ENCODE results near the gene PPP1R16B. TPM values are rescaled to one million over a fixed set of nuclear protein-coding genes. Genes with fewer than 3 reads are reported as not detected.

The PPP1R16B gene
- total RNA-seq, 1 donor from 2014 or later: 56.1 TPM

DNA sequence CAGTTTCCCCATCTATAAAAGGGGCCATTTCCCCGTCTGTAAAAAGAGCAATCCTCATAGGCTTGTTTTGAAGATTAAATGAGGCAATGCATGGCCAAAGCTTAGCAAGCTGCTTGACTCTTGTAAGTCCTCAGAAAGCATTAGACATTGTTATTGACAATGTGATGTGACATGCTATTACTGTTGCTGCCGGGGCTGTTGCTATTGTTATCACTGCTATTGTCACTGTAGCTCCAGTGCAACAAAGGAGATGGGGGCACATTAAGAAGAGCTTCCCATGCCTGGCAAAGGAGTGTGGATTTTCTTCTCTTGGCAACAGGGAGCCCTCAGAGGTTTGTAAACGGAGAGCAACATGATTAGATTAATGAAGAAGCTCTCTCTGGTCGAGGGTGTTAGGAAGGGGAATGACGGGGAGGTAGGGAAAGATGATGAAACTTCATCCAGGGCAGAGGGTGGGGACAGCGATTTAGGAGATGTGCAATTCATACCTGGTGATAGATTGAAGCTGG, 87.6 kb downstream of the PPP1R16B start:
- intact Hi-C loops (cut with micrococcal nuclease): loop anchor here (1.0 to 5.0 kb wide), 4 partner anchors 16 to 161 kb away; partner anchors contain the start of gene ACTR5

DNA sequence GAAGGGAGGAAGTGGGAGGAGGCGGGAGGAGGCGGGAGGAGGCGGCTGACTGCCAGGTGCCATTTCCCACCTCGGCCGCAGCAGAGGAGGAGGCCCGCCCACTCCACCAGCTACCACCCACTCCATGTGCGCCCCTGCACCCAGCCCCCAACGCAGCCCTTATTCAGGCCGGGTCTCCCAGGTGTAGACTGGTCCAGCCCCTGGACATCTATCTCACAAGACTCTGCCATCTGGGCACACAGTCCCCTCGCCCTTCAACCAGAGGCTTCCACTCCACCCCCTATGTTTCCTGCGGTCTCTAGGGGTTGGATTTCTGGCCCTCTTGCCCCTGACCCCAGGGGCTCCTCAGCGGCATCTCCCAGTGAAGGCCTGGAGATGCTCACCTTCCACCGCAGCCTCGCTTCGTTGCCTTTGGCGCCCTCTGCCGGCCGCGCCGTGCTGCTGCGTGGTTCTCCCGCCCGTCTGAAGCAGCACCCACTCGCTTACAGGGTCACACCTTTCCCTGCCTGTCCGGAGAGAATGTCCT, 88.1 kb downstream of the PPP1R16B start:
- intact Hi-C loops (cut with micrococcal nuclease): loop anchor here (1.0 to 5.0 kb wide), 5 partner anchors 17 to 247 kb away; partner anchors contain the start of gene ACTR5

DNA sequence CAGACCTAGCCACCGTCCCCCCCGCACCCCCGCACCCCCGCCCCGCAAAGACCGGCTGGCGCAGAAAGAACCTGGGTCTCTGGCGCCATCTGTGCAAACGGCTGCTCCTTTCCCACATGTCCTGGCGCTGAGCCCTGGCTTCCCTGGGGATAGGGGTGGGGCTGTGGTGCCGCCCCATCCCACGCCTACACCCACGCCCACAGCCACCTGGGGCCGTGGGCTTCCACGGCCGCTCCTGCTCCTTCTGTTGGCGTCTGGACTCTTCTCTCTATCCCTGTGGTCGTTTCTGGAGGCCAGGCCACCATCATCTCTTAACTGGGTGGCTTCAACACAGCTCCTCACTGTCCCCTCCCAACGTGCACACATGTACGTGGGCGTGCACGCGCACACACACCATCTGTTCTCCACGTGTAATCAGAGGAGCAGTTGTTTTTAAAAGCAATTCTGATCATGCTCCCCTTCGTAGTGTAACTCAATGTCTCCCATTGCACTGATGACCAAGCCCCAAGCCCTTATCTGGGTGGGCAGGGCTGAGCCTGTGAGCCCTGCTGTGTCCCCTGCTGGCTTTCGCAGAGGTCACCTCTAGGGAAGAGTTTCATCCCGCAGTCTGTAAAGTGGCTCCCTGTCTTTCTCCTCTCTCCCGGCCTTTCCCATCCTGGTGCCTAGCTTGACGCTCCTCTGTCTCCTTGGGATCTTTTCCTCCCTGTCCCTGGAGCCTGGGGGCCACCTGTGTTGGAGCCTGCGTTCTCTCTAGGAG, 88.8 kb downstream of the PPP1R16B start:
- intact Hi-C loops (cut with micrococcal nuclease): loop anchor here (1.0 to 5.0 kb wide), 2 partner anchors 162 to 248 kb away; no protein-coding TSS in a partner anchor

DNA sequence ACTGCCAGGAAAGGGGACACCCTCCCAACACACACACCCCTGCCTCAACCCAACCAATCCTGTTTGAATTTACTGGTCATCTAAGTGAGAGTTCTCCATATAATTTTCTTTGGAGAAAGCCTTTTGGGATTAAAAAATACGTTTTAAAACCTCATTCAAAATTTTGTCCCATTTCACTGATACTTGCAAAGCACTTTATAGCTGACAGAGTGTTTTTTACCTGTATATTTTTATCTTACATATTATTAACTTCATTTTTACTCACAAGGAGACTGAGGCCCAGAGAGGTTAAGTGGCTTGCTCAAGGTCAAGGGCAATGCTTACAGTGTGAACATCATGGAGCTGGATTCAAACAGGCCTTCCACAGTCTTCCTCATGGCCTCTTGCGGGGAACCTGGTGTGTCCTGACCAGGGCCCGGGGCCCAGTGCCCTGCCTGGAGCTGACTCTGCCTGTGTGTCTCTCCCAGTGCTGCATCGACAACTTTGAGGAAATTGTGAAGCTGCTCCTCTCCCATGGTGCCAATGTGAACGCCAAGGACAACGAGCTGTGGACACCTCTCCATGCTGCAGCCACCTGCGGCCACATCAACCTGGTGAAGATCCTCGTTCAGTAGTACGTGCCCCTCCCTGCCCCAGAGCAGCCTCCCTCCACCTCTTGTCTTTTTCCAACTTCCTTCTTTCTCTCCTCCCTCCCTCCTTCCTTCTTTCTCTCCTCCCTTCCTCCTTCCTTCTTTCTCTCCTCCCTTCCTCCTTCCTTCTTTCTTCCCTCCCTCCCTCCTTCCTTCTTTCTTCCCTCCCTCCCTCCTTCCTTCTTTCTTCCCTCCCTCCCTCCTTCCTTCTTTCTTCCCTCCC, 89.8 kb downstream of the PPP1R16B start:
- intact Hi-C loops (cut with micrococcal nuclease): no loop called here

DNA sequence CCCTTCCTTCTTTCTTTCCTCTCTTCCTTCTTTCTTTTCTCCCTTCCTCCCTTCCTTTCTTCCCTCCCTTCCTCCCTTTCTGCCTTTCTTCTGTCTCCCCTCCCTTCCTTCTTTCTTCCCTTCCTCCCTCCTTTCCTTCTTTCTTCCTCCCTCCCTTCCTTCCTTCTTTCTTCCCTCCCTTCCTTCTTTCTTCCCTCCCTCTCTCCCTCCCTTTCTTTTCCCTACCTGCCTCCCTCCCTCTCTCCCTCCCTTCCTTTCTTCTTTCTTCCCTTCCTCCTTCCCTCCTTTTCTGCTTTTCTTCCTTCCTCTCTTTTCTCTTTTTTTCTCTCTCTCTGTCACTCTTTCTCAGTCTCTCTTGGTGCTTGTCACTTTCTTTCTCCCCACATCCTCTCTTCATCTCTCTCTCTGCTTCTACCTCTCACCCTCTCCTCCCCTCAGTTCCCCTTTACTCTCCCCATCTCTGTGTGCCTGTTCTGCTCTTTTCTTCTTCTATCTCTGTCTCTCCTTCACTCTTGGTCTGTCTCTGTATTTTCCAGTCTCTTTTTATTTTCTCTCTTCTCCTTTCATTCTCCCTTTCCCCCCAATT, 90.6 kb downstream of the PPP1R16B start:
- intact Hi-C loops (cut with micrococcal nuclease): no loop called here

DNA sequence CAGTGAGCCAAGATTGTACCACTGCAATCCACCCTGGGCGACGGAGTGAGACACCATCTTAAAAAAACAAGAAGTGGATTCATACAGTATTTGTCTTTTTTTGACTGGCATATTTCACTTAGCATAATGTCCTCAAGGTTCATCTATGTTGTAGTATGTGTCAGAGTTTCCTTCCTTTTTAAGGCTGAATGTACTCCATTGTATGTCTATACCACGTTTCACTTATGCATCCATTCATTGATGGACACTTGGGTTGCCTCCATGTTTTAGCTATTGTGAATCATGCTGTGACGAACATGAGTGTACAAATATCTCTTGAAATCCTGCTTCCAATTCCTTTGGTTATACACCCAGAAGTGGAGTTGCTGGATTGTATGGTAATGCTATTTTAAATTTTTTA, 91.8 kb downstream of the PPP1R16B start:
- intact Hi-C loops (cut with micrococcal nuclease): no loop called here

DNA sequence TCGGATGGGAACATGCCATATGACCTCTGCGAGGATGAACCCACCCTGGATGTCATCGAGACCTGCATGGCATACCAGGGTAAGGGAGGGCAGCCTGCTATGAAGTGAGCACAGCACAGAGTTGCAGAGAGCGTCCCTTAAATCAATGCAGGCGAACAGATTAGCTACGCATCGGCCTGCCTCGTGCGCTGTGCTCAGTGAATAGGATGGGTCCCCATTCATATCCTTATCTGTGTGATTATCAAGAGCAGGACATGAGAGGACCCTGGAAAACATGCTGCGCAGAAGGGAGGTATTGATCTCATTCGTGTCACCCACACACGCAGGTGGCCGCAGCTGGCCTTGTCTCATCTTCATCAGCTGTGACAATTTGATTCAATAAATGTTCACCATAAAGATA, 95.1 kb downstream of the PPP1R16B start:
- intact Hi-C loops (cut with micrococcal nuclease): no loop called here

DNA sequence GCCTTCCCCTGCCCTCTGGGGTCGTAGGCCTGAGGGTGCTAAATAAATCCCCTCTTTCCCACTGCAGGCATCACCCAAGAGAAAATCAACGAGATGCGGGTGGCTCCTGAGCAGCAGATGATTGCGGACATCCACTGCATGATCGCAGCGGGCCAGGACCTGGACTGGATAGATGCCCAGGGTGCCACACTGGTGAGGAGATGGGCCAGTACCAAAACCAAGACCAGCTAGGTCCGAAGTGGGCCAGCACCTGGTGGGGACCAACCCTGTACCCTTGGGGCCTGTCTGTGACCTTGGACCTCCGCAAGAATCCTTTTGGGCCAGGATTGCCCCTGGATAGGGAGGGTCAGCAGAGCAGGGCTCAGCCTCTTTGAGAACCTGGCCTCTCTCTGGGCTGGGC, 97.1 kb downstream of the PPP1R16B start:
- intact Hi-C loops (cut with micrococcal nuclease): no loop called here

DNA sequence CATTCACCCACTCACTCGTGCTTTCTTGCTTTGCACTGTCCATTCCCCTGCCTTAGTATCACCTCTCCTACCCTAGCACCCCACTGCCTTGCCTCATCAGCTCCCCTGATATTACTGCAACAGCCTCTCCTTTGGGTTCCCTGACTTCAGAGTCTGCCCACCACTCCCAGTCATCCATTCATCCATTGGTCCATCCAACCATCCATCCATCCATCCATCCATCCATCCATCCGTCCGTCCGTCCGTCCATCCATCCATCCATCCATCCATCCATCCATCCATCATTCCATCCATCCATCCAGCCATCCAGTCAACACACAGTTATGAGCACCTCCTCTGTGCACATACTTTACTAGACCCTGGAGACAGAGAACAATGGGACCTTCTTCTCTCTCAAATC, 97.8 kb downstream of the PPP1R16B start:
- intact Hi-C loops (cut with micrococcal nuclease): no loop called here

DNA sequence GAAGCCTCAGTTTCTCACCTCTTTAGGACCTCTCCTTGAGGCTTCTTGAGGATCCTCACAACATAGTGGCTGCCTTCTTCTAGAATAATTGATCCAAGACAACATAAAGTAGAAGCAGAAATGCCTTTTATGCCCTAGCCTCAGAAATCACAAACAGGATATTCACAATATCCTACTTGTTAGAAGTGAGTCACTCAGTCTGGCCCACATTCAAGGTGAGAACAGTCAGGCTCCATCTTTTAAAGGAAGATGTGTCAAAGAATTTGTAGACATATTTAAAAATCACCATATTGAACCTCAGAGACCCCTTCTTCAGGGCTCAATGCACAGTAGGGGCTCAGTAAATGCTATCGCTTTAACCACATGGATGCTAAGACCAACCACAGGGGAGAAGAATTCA, 99.9 kb downstream of the PPP1R16B start:
- intact Hi-C loops (cut with micrococcal nuclease): no loop called here

DNA sequence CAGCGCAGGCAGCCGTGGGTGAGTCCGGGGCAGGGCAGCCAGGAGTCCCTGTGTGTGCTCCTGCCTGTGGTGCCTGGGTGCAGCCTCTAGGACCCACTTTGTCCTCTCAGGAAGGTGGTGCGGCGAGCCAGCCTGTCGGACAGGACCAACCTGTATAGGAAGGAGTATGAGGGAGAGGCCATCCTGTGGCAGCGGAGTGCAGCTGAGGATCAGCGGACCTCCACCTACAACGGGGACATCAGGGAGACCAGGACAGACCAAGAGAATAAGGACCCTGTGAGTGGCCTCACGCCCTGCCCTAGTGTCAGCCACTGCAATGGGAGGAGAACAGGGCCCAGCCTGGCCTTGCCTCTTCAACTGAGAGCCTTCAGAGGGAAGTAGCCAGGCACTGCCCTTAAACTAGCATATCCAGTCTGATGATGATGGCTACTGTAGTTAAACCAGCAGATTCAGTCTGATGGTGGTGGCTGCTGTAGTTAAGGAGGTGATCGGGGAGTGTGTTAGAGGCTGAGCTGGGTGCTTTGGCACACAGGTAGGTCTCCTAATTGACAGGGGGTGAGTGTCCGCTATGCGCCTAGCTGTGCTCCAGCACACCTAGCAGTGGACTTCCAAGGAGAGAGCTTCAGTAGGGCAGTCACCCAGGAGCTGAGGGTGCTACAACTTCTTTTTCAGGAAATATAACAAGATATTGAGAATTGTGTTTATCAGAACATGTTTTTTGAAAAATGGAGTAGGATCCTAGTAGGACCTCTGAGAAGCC, 102.6 kb downstream of the PPP1R16B start:
- intact Hi-C loops (cut with micrococcal nuclease): no loop called here

DNA sequence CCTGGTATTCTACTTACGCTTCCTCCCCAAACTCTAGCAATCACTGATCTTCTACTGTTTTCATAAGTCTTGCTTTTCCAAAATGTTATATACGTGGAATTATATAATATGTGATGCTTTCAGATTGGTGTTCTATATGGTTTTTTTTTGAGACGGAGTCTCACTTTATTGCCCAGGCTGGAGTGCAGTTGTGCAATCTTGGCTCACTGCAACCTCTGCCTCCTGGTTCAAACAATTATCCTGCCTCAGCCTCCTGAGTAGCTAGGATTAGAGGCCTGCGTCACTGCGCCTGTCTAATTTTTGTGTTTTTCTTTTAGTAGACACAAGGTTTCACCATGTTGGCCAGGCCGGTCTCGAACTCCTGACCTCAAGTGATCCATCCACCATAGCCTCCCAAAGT, 109.9 kb downstream of the PPP1R16B start:
- intact Hi-C loops (cut with micrococcal nuclease): no loop called here

DNA sequence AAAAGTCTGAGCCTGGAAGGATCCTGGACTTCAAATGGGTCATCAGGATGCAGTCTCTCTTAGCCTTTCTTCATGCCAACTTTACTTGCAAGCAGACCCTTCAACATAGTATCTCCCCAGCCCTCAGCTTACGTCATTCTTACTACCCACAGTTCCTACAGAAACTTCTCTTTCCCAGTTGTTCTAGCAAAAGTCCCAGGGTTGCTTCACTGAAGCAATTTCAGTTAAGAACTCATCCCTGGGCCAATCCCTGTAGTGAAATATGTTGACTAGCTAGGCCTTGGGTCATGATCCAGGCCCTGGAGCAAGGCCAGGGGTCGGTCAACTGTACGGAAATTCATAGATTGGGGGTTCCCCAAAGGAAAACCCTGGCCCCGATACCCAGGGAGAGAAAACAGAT, 112.2 kb downstream of the PPP1R16B start:
- intact Hi-C loops (cut with micrococcal nuclease): no loop called here

DNA sequence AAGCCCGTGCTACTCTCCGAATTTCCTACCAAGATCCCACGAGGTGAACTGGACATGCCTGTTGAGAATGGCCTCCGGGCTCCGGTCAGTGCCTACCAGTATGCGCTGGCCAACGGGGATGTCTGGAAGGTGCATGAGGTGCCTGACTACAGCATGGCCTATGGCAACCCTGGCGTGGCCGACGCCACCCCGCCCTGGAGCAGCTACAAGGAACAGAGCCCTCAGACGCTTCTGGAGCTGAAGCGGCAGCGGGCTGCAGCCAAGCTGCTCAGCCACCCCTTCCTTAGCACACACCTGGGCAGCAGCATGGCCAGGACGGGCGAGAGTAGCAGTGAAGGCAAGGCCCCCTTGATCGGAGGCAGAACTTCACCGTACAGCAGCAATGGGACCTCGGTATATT, 112.7 kb downstream of the PPP1R16B start:
- intact Hi-C loops (cut with micrococcal nuclease): no loop called here

DNA sequence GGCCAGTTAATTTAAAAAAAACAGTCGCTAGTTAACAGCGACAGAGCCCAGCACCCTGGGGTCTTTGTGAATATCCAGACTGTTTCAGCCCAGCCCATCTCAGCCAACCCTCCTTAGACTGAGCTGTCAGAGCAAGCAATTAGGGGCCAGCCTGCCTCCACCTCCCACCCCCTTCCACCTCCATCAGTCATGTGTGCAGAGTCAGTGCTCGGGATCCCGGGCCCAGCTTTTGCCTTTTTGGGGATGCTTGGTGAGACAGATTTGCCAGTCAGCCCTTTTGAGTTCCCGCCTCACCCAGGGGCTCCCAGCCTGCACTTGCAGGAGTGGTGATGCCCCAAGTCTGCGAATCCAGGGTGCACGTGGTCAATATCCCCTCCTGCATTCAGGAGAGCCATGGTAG, 114.2 kb downstream of the PPP1R16B start:
- intact Hi-C loops (cut with micrococcal nuclease): no loop called here

DNA sequence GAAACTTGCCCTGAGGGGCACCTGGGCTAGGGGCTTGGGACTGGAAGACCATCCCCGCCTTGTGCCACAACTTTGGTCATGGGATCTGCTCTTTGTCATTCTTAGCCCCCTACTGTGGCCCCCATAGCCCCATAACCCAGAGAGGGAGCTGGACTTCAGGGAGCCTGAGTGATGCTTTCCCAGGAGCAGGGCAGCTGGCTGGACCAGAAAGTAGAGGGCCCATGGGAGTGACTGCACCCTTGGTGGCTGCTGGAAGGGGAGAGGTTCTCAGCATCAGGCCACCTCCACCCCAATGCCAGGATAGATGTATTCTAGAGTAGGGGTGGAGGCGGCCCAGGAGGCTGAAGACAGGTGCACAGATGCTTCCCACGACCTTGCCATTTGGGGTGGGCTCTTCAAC, 114.9 kb downstream of the PPP1R16B start:
- intact Hi-C loops (cut with micrococcal nuclease): no loop called here

DNA sequence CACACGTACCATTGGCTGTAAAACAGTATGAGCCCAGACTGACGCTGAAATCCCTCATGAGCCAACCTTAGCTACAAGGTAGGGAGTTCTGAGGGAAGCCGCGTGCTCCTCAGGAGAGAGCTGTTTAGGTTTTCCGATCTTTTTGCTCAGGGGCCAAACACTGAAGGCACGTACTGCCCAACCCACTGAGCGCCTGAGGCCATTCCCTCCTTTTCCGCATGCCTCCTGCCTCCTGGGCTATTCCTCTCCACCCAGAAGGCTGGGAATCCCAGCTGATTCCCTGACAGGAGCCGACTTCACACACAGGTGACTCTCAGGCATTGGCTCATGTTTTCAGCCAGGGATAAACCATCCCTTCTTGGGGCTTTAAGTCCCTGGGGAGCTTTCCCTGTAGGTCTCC, 115.4 kb downstream of the PPP1R16B start:
- intact Hi-C loops (cut with micrococcal nuclease): no loop called here

DNA sequence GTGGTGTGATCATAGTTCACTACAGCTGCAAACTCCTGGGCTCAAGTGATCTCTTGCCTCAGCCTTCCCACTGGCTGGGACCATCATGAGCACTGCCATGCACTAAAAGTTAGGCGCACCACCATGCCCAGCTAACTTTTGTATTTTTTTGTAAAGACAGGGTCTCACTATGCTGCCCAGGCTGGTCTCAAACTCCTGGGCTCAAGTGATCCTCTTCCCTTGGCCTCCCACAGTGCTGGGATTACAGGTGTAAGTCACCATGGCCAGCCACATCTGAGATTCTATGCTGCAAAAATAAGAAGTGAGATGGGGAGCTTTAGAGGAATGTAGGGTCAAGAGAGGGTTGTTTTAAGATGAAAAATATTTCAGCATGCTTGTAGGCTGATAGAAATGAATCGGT, 119.2 kb downstream of the PPP1R16B start:
- intact Hi-C loops (cut with micrococcal nuclease): no loop called here

DNA sequence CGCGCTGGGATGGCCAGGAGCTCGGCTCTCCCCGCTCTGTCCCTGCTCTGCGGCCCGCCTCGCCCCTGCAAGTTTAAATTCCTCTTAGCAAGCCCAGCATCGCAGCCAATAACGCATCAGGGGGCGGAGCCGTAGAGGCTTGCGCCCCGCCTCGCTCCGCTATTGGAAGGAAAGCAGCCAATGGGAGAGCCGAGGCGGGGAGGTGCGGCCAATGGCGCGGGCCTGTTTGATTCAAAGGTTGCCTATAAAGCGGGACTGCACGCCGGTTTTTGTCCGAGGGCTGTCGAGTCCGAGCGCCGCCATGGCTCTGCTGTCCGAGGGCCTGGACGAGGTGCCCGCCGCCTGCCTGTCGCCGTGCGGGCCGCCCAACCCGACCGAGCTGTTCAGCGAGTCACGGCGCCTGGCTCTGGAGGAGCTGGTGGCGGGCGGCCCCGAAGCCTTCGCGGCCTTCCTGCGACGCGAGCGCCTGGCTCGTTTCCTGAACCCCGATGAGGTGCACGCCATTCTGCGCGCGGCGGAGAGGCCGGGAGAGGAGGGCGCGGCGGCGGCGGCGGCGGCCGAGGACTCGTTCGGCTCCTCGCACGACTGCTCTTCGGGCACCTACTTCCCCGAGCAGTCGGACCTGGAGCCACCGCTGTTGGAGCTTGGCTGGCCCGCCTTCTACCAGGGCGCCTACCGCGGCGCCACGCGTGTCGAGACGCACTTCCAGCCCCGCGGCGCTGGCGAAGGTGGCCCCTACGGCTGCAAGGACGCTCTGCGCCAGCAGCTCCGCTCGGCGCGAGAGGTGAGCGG, 120.8 kb downstream of the PPP1R16B start, which contains the start of gene FAM83D:
TSS of gene FAM83D (plus strand) at position 276 of the 792 bp plus-strand sequence. CDS start at position 302, 26 bp downstream.
- intact Hi-C loops (cut with micrococcal nuclease): loop anchor here (1.0 kb wide), 5 partner anchors 36 to 280 kb away; partner anchors contain the start of genes ACTR5, DHX35 and PPP1R16B

Measured in T-helper 2 cell treated with Interferon-gamma antibody and Interleukin-4, amounts not matched to agents 100 ng/mL and 5 ng/mL, for 36 hours (primary cell).